NAMALWA (cell line): ENCODE data around the gene SMC1B.
"Not testable (repeated sequence)": the region's sequence is repeated elsewhere in the genome, so short reads cannot be mapped to it uniquely, and the experiment has no call there.

Source experiments
- DNase-seq: peaks from one replicate; pipeline ENCODE4 v3.0.0-alpha.2; 2015; ENCODE audit warnings: low spot score

Gene SMC1B

DNA sequence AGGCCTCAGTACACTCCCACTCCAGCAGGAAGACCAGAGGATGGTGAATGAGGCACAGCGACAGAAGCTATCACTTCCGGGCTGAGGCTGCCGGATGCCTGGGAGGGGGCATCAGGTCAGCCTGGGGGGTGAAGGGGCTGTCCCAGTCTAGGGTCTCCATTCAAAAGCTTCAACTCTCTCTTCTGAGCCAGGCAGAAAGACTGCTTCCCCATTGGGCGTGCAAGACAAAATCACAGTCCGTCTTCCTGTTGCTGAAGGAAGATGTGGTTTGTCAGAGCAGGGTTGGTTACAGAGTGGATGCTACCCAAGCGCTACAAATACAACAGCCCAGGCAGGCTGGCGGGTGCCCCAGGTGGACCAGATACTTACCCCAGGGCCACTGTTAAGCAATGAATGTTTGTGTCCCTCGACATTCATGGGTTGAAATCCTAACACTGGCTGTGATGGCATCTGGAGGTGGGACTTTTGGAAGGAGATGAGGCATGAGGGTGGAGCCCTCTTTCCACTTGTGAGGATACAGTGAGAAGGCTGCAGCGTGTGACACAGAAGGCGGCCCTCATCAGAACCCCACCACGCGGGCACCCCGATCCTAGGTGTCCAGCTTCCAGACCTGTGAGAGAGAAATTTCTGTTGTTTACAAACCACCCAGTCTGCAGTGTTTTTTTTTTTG lies 116.6 kb downstream of the SMC1B start:
- DNase-seq = peak; percentile 35

DNA sequence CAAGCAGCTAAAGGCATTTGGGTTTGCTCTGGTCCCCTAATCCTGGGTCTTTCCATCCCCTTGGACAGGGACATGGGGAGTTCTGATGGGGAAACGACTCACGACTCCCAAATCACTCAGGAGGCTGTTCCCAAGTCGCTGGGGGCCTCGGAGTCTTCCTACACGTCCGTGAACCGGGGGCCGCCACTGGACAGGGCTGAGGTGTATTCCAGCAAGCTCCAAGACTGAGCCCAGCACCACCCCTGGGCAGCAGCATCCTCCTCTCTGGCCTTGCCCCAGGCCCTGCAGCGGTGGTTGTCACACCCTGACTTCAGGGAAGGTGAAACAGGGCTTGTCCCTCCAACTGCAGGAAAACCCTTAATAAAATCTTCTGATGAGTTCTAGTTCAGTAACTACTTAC lies 117.9 kb downstream of the SMC1B start:
- DNase-seq = no peak

DNA sequence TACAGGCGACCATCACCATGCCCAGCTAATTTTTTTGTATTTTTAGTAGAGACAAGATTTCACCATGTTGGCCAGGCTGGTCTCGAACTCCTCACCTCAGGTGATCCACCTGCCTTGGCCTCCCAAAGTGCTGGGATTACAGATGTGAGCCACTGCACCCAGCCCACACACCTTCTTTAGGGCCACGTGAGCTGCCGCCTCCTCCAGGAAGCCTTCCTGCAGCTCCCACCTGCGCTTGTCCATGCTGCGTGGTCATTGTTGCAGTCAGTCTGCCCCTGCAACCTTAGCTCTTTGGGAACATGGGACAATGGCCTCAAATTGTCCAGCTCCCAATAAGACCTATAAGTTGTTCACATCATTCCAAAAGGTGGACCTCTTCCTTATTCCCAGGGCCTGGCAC lies 118.4 kb downstream of the SMC1B start:
- DNase-seq = not testable (repeated sequence)
